ENCODE data around the gene NR3C2.

GRCh38 chr4:148090029-148090428 is 352.2 kb downstream of the NR3C2 start:
- TF ChIP-seq REST (IDR thresholded peaks at IDR 0.05; ENCODE audit: low read depth, low read length) (no peak), JUND (IDR thresholded peaks at IDR 0.05; ENCODE audit: low read depth, low read length) (no peak), BACH1 (IDR thresholded peaks at IDR 0.05; ENCODE audit: borderline replicate concordance) (no peak), CTCF (IDR thresholded peaks at IDR 0.05 in 2 of 3, conservative IDR thresholded peaks at IDR 0.05 in 1 of 3; ENCODE audit: control insufficient read depth in 2 of 3, extremely low read depth in 1 of 3, insufficient read depth in 1 of 3, low read depth in 3 of 3, low read length in 3 of 3) (no peak), RAD21 (IDR thresholded peaks at IDR 0.05; ENCODE audit: insufficient read depth, low read depth, low read length) (no peak), IKZF1 (conservative IDR thresholded peaks at IDR 0.05) (no peak), ZNF274 (IDR thresholded peaks at IDR 0.05; ENCODE audit: insufficient read depth, insufficient read length) (no peak), TAF1 (IDR thresholded peaks at IDR 0.05; ENCODE audit: borderline replicate concordance, low read depth, low read length) (no peak), NRF1 (conservative IDR thresholded peaks at IDR 0.05; ENCODE audit: low read depth, low read length) (no peak), ETV6 (conservative IDR thresholded peaks at IDR 0.05 in 1 of 2, IDR thresholded peaks at IDR 0.05 in 1 of 2; ENCODE audit: borderline replicate concordance in 1 of 2, low read depth in 1 of 2) (no peak), IRF3 (IDR thresholded peaks at IDR 0.05) (no peak)
